GM23338 (cell line): ENCODE data around the gene RAB37. TPM values are rescaled to one million over a fixed set of nuclear protein-coding genes. Genes with fewer than 3 reads are reported as not detected.

Experiments used
- CTCF ChIP-seq, 2 experiments: fragments of 200-600 bp in 1 of 2; sonication (generic) in 1 of 2; conservative IDR thresholded peaks; 2 replicates each; pipeline versions ENCODE4 v1.5.1 to v1.6.1; 2016 to 2017; ENCODE audit warnings: antibody characterized with exemption in 2 of 2, low read depth in 2 of 2, mild to moderate bottlenecking in 2 of 2, moderate library complexity in 1 of 2
- EZH2 ChIP-seq: fragments of 200-600 bp; sonication (generic); IDR thresholded peaks from one replicate; pipeline ENCODE4 v1.8.0; 2017; ENCODE audit warnings: antibody characterized with exemption, mild to moderate bottlenecking, low read depth; ENCODE audit not compliant: unreplicated experiment
- REST ChIP-seq: IDR thresholded peaks from one replicate; pipeline ENCODE4 v1.6.1; 2018; ENCODE audit warnings: antibody characterized with exemption; ENCODE audit not compliant: unreplicated experiment
- STAT1 ChIP-seq: IDR thresholded peaks from one replicate; pipeline ENCODE4 v1.6.1; 2016; ENCODE audit warnings: antibody characterized with exemption; ENCODE audit not compliant: unreplicated experiment
- ZNF114 ChIP-seq: fragments of 250-450 bp; sonication (Bioruptor Pico); IDR thresholded peaks from 2 replicates; pipeline ENCODE4 v1.5.0; 2020; ENCODE audit warnings: mild to moderate bottlenecking, moderate library complexity
- ZNF331 ChIP-seq: fragments of 250-450 bp; sonication (Bioruptor Pico); IDR thresholded peaks from 2 replicates; pipeline ENCODE4 v1.5.0; 2020; ENCODE audit warnings: low read depth, mild to moderate bottlenecking, moderate library complexity
- polyA plus RNA-seq: library from polyadenylated mRNA; unstranded; fragments of >200 nt; fragmentation: Nextera tagmentation; extraction: Ambion mirVana; gene quantifications from 2 replicates; pipeline ENCODE4 v1.2.1, GENCODE V29; 2016
- total RNA-seq: library from RNA; depleted of rRNA; stranded (reverse); fragments of >200 nt; shearing (Covaris generic); gene quantifications from 2 replicates; pipeline ENCODE4 v1.2.3, GENCODE V29; 2014
- TF ChIP-seq, protein P1 (sequence below): fragments of 250-450 bp; sonication (Bioruptor Pico); IDR thresholded peaks from 2 replicates; pipeline ENCODE4 v1.5.0; 2020; ENCODE audit warnings: mild to moderate bottlenecking, moderate library complexity

Gene RAB37
- total and polyA plus RNA-seq, 2 experiments from 2014 or later, result 3.3 to 5.2 TPM

- TF ChIP-seq, protein P1, sequence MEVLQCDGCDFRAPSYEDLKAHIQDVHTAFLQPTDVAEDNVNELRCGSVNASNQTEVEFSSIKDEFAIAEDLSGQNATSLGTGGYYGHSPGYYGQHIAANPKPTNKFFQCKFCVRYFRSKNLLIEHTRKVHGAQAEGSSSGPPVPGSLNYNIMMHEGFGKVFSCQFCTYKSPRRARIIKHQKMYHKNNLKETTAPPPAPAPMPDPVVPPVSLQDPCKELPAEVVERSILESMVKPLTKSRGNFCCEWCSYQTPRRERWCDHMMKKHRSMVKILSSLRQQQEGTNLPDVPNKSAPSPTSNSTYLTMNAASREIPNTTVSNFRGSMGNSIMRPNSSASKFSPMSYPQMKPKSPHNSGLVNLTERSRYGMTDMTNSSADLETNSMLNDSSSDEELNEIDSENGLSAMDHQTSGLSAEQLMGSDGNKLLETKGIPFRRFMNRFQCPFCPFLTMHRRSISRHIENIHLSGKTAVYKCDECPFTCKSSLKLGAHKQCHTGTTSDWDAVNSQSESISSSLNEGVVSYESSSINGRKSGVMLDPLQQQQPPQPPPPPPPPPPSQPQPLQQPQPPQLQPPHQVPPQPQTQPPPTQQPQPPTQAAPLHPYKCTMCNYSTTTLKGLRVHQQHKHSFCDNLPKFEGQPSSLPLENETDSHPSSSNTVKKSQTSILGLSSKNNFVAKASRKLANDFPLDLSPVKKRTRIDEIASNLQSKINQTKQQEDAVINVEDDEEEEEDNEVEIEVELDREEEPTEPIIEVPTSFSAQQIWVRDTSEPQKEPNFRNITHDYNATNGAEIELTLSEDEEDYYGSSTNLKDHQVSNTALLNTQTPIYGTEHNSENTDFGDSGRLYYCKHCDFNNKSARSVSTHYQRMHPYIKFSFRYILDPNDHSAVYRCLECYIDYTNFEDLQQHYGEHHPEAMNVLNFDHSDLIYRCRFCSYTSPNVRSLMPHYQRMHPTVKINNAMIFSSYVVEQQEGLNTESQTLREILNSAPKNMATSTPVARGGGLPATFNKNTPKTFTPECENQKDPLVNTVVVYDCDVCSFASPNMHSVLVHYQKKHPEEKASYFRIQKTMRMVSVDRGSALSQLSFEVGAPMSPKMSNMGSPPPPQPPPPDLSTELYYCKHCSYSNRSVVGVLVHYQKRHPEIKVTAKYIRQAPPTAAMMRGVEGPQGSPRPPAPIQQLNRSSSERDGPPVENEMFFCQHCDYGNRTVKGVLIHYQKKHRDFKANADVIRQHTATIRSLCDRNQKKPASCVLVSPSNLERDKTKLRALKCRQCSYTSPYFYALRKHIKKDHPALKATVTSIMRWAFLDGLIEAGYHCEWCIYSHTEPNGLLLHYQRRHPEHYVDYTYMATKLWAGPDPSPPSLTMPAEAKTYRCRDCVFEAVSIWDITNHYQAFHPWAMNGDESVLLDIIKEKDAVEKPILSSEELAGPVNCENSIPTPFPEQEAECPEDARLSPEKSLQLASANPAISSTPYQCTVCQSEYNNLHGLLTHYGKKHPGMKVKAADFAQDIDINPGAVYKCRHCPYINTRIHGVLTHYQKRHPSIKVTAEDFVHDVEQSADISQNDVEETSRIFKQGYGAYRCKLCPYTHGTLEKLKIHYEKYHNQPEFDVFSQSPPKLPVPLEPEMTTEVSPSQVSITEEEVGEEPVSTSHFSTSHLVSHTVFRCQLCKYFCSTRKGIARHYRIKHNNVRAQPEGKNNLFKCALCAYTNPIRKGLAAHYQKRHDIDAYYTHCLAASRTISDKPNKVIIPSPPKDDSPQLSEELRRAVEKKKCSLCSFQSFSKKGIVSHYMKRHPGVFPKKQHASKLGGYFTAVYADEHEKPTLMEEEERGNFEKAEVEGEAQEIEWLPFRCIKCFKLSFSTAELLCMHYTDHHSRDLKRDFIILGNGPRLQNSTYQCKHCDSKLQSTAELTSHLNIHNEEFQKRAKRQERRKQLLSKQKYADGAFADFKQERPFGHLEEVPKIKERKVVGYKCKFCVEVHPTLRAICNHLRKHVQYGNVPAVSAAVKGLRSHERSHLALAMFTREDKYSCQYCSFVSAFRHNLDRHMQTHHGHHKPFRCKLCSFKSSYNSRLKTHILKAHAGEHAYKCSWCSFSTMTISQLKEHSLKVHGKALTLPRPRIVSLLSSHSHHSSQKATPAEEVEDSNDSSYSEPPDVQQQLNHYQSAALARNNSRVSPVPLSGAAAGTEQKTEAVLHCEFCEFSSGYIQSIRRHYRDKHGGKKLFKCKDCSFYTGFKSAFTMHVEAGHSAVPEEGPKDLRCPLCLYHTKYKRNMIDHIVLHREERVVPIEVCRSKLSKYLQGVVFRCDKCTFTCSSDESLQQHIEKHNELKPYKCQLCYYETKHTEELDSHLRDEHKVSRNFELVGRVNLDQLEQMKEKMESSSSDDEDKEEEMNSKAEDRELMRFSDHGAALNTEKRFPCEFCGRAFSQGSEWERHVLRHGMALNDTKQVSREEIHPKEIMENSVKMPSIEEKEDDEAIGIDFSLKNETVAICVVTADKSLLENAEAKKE (CRISPR knock-in tag), result no peak
- TF ChIP-seq ZNF331 (CRISPR knock-in tag), result no peak
- no peak for TF ChIP-seq EZH2
- no peak for TF ChIP-seq STAT1
- TF ChIP-seq ZNF114 (CRISPR knock-in tag), result no peak
- TF ChIP-seq CTCF (conservative IDR thresholded peaks at IDR 0.05; ENCODE audit: low read depth in 2 of 2), result no peak
- no peak for TF ChIP-seq REST
These were observed 25.8 kb upstream of the RAB37 start (continued) for GRCh38 chr17:74711058-74711824.
